ENCODE data around the gene MMAB.

MMAB gene

DNA sequence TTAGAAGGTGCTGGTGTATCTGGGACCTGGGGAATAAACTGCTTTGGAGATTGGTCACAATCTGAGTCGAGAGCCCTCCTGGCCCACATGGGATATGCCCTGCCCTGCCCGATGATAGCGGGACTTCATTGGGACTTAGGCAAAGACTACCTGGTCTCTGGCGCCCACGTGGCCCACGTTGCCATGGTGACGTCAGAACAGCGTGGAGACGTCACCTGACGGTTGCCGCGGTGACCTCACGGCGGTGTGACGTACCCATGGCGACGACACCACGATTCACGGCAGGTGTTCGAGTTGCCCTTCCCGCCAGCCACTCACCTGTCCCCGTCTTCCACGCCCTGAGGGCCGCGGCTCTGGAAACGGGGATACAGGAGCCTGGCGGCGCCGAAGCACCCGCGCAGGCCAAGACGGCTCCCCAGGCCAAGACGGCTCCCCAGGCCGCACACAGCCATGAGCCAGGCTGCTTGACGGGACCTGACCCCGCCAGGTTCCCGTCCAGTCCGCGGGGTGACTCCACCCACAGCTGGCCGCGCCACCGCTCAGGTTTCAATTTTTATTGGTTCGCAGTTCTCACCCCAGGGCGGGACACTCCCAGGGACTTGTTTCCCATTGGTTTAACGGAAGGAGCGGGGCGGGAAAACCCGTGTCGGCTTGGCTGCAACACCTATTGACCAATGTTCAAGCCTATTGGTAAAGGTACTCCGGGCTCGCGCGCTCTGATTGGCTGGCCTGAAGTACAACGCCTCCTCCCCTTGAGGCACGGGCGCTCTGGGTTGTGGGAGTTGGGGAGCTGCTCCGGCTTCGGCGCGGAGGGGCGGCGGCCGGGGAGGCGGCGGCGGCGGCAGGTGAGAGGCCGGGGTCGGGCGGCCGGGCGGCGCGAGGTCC is at the start of gene MMAB, which contains the start of gene MVK:
Gene MMAB, minus strand, starts transcription at position 476 of the 885 bp plus-strand sequence. Its CDS starts 24 bp downstream, at position 452.
Gene MVK, plus strand, starts transcription at position 766 of the 885 bp plus-strand sequence. CDS start 1,029 bp downstream, outside the sequence.
- peak; percentile 99 for DNase-seq (ENCODE audit: low spot score)

DNA sequence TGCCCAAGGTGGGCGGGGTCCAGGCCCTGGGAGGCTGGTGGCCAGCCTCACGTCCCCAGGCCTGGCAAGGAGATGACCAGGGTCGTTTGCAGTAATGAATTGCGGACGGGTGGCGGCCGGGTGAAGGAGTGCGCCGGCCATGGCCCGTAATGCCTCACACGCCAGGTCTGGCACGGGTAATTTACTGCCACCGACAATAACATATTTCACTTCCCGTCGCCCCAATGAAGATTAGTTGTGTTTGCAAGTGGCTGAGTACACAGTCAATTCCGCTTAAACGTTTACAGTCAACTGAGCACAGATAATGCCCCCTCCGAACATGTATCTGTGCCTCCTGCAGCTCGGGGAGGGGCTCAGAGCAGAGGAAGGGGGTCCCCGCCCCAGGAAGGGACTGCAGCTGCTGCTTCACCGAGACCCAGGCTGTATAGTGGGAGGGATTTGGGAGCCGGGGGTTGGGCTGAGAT is 48.6 kb upstream of the MMAB start:
- DNase-seq (ENCODE audit: low spot score) = no peak

DNA sequence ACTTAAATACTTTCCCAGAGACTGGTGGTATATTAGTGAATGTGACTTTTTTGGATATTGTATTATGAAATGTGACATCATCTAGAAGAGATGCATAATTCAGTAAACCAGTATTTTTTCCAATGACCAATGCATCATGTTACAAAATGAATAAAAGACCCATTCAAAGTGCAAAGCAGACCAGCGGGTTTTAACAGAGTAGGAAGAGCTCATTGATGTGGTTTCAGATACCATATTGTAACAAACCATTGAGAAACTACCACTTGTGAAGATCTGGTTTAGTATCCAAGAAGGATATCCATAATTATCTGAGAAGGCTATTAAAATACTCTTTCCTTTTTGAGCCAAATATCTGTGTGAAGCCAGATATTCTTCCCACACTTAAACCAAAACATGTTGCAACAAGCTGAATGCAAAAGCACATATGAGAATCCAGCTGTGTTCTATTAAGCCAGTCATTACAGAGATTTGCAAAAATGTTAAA is 47.9 kb upstream of the MMAB start:
- DNase-seq (ENCODE audit: low spot score) = no peak

DNA sequence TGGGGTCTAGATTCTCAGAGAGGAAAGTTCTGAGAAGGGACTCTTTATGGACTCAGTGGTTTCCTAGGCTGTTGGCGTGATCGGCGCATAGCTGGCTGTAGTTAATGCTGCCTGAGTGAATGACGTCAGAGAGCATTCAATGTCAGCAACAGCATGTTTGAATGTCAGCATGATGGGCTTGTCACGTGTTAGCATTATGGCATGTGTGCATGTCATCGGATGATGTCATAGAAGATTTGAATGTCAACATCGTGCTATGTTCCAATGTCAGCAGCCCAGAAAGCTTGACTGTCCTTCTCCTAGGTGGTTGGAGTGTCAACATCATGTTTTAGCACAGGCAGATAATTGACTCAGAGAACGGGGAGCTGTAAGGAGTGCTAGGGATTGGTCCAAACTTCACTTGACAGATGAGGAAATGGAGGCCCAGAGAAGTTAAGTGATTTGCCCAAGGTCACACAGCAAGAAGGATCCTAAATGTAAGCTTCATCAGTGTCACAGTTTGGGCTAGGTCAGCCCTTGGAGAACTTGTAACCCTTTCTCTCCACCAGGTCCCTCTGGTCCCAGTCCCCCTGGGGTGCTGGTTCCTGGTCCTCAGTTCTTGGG is 45.8 kb upstream of the MMAB start:
- DNase-seq (ENCODE audit: low spot score) = no peak

DNA sequence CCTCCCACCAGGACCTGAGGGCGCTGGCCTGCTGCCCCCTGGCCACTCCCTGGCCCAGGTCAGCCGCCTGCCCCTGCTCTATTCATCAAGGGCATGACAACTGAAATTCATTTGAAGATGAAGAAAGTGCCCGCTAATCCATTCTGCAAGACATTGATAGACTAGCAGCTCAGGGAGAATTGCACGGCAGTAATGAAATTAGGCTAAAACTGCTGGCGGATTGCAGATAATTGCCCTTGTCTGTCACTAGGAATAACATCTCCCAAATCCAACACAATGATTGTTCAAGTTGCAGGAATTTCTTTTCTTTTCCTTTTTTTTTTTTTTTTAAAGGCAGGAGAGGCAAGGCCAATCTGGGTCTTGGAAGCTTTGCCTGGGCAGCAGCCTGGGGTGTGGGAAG is 44.8 kb upstream of the MMAB start:
- DNase-seq (ENCODE audit: low spot score) = no peak

GRCh38 chr12:109617491-109617890 is 44.2 kb upstream of the MMAB start:
- DNase-seq (ENCODE audit: low spot score) = no peak

DNA sequence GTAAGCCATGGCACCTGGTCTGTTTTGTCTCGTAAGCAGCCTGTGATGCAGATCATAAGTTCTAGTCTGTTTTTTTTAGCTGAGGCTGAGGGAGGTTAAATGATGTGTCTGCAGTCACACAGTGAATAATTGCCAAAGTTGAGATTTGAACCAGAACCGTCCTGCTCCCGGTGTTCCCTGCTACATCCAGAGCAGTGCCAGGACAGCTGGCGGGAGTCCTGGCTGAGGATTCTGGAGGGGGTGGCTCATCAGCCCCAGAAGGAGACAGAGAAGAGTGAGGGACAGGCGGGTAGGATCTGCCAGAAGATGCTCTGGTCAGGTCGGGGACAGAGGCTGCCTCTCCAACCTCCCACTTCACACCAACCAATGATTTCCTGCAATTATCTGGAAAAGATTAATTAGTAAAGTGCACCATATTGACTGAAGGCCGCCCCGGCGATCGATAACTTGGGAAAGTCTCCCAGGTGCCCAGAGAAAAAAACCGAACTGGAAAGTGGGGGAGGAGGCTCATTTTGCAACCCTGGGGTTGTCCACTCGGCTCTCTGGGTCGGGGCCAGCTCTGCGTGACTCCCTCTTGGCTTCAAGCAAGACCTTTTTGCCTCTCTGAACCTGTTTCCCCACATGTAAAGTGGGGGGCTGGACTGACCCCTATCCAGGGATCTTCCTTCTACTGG is 42.4 kb upstream of the MMAB start:
- no peak for DNase-seq (ENCODE audit: low spot score)

DNA sequence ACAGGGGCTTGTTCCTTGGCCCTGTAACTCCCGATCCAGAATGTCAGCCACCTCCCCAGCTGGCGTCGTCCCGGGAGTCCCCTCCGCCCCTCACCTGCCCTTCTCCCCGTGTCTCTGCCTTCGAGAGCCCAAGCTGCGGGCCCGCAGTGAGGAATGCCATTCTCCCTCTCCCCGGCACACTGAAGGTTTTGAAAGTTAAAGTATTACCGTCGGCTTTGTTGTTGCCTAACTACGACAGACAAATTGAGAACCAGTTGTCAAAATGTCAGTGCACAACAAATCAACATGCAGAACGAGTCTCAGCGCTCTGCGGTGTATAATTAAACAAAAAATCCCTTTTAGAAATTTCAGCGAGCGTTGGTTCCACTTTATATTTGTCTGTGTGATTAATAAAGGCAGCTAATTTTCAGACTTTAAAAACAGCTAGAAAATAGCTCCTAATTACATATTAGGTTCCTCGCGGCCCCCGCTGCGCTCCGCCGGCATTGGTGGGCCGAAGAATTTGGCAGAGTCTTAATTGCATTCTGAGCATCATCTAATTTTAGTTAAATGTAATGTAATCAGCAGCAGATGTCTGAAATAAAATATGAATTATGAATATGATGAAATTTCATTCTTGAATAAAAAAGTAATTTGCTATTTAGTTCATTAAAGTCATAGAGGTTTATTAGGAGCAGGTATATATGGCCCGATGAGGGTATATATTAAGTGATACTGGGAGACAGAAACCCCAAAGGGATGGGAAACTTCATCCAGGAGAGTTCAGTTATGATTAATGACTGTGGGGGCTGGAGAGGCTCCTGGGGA is 40.5 kb upstream of the MMAB start:
- no peak for DNase-seq (ENCODE audit: low spot score)

- peak; percentile 66 for DNase-seq (ENCODE audit: low spot score)
Measured at GRCh38 chr12:109612975-109613502, 39.7 kb upstream of the MMAB start.

- DNase-seq (ENCODE audit: low spot score) = no peak
Measured at GRCh38 chr12:109612003-109612402, 38.7 kb upstream of the MMAB start.

- no peak for DNase-seq (ENCODE audit: low spot score)
Measured at GRCh38 chr12:109611223-109611622, 37.9 kb upstream of the MMAB start.

DNA sequence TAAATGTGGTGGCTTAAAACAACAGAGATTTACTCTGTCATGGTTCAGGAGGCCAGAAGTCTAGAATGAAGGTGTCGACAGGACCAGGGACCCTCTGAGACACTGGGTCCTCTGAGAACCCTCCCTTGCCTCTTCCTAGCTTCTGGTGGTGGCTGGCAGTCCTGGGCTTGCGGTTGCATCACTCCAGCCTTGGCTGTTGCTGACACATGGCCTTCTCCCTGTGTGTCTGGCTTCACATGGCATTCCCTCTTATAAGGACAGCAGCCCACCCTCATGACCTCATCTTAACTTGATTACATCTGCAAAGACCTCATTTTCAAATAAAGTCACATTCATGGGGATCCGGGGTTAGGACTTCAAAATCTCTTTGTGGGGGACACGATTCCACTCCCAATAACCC is 37.2 kb upstream of the MMAB start:
- no peak for DNase-seq (ENCODE audit: low spot score)

GRCh38 chr12:109609342-109609741 is 36.0 kb upstream of the MMAB start:
- DNase-seq (ENCODE audit: low spot score) = no peak

DNA sequence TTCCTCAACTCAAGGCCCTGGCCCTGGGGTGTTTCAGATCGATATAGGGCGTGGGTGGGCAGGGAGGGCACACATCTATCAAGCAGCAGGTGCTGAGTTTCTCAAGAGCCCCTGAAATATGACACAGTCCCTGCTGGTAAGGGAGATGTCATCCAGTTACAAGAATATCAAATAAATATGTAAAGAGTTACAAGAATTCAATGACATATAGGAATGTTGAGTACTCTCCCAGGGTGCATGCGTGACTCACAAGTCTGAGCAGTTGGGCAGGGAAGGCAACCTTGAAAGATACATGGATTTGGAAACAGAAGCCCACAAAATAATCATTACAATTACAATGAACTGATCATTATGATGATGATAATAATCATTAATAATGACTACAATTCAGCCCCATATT is 35.5 kb upstream of the MMAB start:
- DNase-seq (ENCODE audit: low spot score) = no peak

DNA sequence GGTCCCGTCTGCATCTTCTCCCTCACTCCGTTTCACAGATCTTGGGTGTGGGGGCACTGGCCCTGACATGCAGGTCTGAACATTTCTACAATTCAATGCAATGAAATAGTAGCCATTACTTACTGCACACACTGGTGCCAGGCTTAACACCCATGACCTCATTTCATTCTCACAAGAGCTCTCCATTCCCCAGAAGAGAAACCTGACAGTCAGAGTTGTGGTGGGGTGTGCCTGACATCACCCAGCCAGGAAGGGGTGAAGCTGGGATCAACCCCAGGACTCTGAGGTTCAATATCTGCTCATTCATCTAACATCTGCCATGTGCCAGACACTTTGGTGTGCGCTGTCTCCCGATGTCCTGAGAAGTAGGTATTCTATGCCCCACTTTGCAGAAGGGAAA is 35.0 kb upstream of the MMAB start:
- DNase-seq (ENCODE audit: low spot score) = no peak

DNA sequence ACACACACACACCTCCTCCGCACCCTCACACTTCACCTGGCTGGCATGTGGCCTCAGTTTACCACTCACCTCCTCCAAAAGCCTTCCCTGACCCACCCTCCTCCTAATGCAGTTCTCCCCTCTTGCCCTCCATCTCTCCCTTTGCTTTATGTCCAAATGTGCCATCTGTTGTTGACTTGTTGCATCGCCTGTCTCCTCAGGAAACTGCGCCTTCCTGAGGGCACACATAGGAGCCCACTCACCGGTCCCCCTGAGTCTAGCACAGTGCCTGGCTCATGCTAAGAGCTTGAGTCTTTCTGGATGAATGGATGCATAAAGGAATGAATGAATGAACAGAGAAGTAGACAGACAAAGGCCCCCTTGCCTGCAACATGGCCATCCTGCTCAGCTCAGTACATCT is 34.3 kb upstream of the MMAB start:
- DNase-seq (ENCODE audit: low spot score) = no peak

GRCh38 chr12:109606320-109607028 is 33.2 kb upstream of the MMAB start:
- no peak for DNase-seq (ENCODE audit: low spot score)

GRCh38 chr12:109605599-109606228 is 32.4 kb upstream of the MMAB start:
- no peak for DNase-seq (ENCODE audit: low spot score)

DNA sequence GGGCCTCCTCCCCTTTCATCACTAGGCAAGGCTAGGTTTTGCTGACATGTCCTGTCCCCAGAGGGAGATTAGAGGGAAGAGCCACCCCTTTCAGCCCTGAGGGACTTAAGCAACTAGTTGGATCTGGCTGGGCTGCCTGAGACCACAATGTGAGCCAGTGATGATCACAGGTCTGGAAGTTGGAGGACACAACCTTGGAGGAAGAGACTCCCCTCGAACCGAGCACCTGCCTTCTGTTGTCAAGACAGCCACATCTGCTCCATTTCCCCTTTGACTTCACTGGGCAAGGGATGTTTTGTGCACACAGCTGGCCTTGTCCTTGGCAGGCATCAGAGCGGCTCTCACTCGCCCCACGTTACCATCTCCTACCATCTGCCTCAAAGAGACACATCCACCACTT is 31.7 kb upstream of the MMAB start:
- no peak for DNase-seq (ENCODE audit: low spot score)

DNA sequence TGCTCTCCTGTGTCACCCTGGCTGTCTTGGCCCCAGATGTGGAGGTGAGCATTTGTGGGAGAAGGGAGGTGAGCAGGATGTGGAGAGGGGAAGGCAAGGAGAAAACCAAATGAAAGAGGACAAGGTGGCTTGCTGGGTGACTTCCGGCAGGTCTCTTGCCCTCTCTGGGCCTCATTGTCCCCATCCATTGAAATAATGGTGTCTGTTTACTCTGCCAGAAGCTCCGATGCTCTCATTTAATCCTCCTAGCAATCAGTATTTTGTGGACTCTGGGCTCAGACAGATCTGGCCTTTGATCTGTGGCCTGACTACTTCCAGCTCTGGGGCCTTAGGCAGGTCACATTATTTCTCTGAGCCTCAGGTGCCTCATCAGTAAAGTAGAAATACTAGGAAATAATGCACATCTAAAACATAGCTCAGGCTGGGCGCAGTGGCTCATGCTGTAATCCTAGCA is 30.9 kb upstream of the MMAB start:
- DNase-seq (ENCODE audit: low spot score) = no peak

Measured in HuH-7 (cell line).